Transverse colon (tissue), 4 donors: Measurements from ENCODE around the gene LMNTD2.

Source experiments
- EP300 ChIP-seq: sonication (generic); formaldehyde crosslinking; IDR thresholded peaks from one replicate; pipeline ENCODE4 v1.6.1; 2017; ENCODE audit warnings: antibody characterized with exemption, low read depth
- POLR2AphosphoS5 ChIP-seq, 3 donors: sonication (generic); formaldehyde crosslinking; IDR thresholded peaks; one replicate each; pipeline ENCODE4 v1.6.1; 2016; ENCODE audit warnings: antibody characterized with exemption in 3 of 3
- TF ChIP-seq, protein P1 (sequence below), 5 experiments: fragments of 200-600 bp in 3 of 5; fragments of 450-650 bp in 2 of 5; sonication (generic) in 3 of 5; IDR thresholded peaks; 1 replicate in 2 of 5; 2 replicates in 3 of 5; pipeline ENCODE4 v1.5.1; 2016 to 2017; ENCODE audit warnings: antibody characterized with exemption in 5 of 5, inconsistent platforms in 3 of 5, mild to moderate bottlenecking in 2 of 5, moderate library complexity in 1 of 5

DNA sequence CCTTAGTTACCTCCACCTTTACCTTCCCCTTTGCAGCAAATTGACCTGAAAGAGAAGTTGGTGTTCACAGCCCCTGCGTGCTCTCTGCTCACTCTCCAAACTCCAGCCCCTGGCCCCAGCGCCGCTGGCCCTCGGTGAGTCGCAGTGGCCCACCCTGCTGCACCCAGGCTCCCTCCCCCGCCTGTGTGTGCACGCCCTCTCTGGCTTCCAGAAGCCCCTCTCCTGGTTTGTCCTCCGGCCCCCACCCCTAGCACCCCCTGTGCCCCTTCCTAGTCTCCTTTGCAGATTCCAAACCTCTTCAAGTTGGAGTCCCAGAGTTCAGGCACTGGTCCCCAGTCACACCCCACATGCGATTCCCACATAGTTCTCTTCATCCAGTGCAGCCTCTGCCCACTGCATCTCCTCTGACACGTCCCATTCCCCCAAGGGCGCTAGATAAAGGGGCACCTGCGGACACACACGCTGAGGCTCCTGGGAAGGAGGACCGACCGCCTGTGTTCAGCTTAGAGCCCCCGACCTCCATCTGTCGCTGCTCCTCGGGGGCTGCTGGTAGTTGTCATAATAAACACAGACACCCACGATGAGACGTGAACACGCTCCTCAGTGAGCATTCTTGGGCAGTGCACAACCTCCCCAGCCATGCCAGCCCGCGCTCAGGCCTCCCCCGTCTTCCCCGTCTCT, 14.2 kb upstream of the LMNTD2 start:
- TF ChIP-seq POLR2AphosphoS5 (IDR thresholded peaks at IDR 0.05) = no peak
- TF ChIP-seq, protein P1, sequence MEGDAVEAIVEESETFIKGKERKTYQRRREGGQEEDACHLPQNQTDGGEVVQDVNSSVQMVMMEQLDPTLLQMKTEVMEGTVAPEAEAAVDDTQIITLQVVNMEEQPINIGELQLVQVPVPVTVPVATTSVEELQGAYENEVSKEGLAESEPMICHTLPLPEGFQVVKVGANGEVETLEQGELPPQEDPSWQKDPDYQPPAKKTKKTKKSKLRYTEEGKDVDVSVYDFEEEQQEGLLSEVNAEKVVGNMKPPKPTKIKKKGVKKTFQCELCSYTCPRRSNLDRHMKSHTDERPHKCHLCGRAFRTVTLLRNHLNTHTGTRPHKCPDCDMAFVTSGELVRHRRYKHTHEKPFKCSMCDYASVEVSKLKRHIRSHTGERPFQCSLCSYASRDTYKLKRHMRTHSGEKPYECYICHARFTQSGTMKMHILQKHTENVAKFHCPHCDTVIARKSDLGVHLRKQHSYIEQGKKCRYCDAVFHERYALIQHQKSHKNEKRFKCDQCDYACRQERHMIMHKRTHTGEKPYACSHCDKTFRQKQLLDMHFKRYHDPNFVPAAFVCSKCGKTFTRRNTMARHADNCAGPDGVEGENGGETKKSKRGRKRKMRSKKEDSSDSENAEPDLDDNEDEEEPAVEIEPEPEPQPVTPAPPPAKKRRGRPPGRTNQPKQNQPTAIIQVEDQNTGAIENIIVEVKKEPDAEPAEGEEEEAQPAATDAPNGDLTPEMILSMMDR (IDR thresholded peaks at IDR 0.05) = no peak
- TF ChIP-seq EP300 = no peak
